CD4-positive, alpha-beta memory T cell (primary cell): Measurements from ENCODE around the gene SH3BP4. TPM values are rescaled to one million over a fixed set of nuclear protein-coding genes. Genes with fewer than 3 reads are reported as not detected.

ENCODE experiments used
- CTCF ChIA-PET: fragments of 350-600 bp; sonication (Branson Sonifier 250); formaldehyde crosslinking; loops from one replicate; lab custom pipeline; 2021; ENCODE audit warnings: inconsistent platforms; ENCODE audit not compliant: partially characterized antibody; lab: Charles Lee
- POLR2A ChIA-PET: fragments of 350-600 bp; sonication (Branson Sonifier 250); formaldehyde crosslinking; loops from one replicate; lab custom pipeline; 2021; ENCODE audit not compliant: partially characterized antibody; lab: Charles Lee
- DNase-seq, 5 donors: peaks; one replicate each; pipeline versions ENCODE4 v3.0.0 to v3.0.0-alpha.2; 2020 to 2022; ENCODE audit warnings: mixed read lengths in 1 of 5
- H3K27ac ChIP-seq: one replicate; pipeline ENCODE4 v1.7.0; 2013; ENCODE audit warnings: low read depth, low read length
- H3K27me3 ChIP-seq: 2 replicates; pipeline ENCODE4 v1.7.0; 2013; ENCODE audit warnings: mild to moderate bottlenecking, low read length, moderate library complexity; ENCODE audit not compliant: insufficient read depth
- H3K36me3 ChIP-seq: 2 replicates; pipeline ENCODE4 v1.7.0; 2013; ENCODE audit warnings: mild to moderate bottlenecking, low read length, moderate library complexity; ENCODE audit not compliant: insufficient read depth
- H3K4me1 ChIP-seq: 2 replicates; pipeline ENCODE4 v1.7.0; 2013; ENCODE audit warnings: mild to moderate bottlenecking, low read length, moderate library complexity; ENCODE audit not compliant: insufficient read depth
- H3K4me3 ChIP-seq, 2 donors: one replicate each; pipeline ENCODE4 v1.7.0; 2013; ENCODE audit warnings: low read length in 2 of 2, mild to moderate bottlenecking in 1 of 2
- H3K9me3 ChIP-seq, 2 donors: one replicate each; pipeline ENCODE4 v1.7.0; 2013; ENCODE audit warnings: low read length in 2 of 2, control low read depth in 1 of 2; ENCODE audit not compliant: control insufficient read depth in 1 of 2
- H3K27ac Mint-ChIP-seq, 7 donors: one replicate each; pipeline ENCODE4 v1.8.0; 2020 to 2021; ENCODE audit warnings: mixed read lengths in 7 of 7, mild to moderate bottlenecking in 6 of 7, inconsistent platforms in 3 of 7, moderate library complexity in 3 of 7
- H3K27me3 Mint-ChIP-seq, 2 donors: one replicate each; pipeline ENCODE4 v1.8.0; 2020 to 2021; ENCODE audit warnings: mixed read lengths in 2 of 2
- H3K36me3 Mint-ChIP-seq, 2 donors: one replicate each; pipeline ENCODE4 v1.8.0; 2020 to 2021; ENCODE audit warnings: mixed read lengths in 2 of 2, inconsistent platforms in 1 of 2, mild to moderate bottlenecking in 1 of 2
- H3K4me1 Mint-ChIP-seq, 4 donors: one replicate each; pipeline ENCODE4 v1.8.0; 2020 to 2021; ENCODE audit warnings: mixed read lengths in 4 of 4, mild to moderate bottlenecking in 1 of 4
- H3K4me3 Mint-ChIP-seq, 8 donors: one replicate each; pipeline ENCODE4 v1.8.0; 2020 to 2021; ENCODE audit warnings: mixed read lengths in 8 of 8, mild to moderate bottlenecking in 7 of 8, moderate library complexity in 6 of 8, inconsistent platforms in 3 of 8
- H3K9me3 Mint-ChIP-seq, 8 donors: one replicate each; pipeline ENCODE4 v1.8.0; 2020 to 2021; ENCODE audit warnings: mixed read lengths in 8 of 8, mild to moderate bottlenecking in 5 of 8, inconsistent platforms in 3 of 8, moderate library complexity in 1 of 8
- intact Hi-C: fragments of 100-400 bp; cut with micrococcal nuclease; formaldehyde crosslinking; loops from one replicate; pipeline ENCODE4 v1.15.1; 2023
- polyA plus RNA-seq, 2 donors: library from polyadenylated mRNA; unstranded; fragments of 300-500 nt; fragmentation: Illumina TruSeq; gene quantifications; one replicate each; pipeline ENCODE4 v1.2.3, GENCODE V29; 2021
- total RNA-seq, 2 experiments: library from RNA; stranded (reverse); gene quantifications; one replicate each; pipeline ENCODE4 v1.2.3, GENCODE V29; 2021

Gene SH3BP4
- total and polyA plus RNA-seq, 4 experiments from 2014 or later: 0.20 TPM; not detected in 3

DNA sequence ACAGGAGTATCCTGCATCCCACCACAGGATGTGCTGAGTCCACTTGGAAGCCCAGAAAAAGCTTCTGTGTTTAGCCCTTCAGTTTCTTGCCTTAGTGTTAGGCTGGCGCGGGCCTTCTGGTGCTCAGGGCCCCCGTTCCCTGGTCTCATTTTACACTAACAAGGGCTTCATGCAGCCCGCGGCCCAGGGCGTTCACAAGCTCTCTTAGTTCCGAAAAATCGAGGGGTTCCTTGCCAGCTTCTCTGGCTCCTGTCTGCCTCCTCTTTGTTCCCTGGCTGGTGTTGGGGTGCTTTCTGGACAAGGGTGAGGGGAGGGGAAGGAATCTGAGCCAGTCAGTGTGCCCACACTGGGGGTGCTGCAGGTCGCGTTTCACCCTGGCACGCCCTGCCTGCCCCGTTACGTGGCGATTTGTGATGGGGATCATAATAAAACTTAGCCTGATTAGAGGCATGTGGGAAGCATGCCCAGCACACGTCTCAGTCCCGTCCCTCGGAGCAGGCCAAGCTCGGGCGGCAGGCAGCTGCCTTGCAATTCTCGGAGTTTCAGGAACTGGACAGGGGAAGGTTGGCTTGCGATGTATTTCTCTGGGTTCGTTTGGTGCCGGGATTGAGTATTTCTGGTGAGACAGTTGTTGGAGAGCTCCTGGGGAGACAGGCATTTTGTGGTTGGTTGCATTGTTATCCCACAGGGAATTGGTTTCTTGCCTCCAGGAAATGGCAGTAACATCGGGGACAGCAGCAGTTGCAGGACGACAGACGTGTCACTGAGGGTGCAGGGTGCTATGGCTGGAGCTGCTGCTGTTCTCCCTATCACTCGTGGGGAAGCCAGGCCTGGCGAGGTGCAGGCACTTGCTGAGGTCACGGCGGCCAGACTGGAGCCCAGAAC is 22.9 kb downstream of the SH3BP4 start:
- no peak for DNase-seq
- POLR2A ChIA-PET: no interaction called here
- H3K4me1 Mint-ChIP-seq: peaks cover 0 to 4% (median 1%) of the 10 kb centered on the region in 4 donors
- Histone ChIP-seq H3K27me3 (no peaks in the 10 kb centered on the region), H3K4me3 (no peak overlapping the region), H3K4me1 (no peaks in the 10 kb centered on the region), H3K9me3 (no peaks in the 10 kb centered on the region), H3K27ac (no peak overlapping the region), H3K36me3 (no peaks in the 10 kb centered on the region)
- H3K27ac Mint-ChIP-seq: no peak overlapping the region
- intact Hi-C loops: no loop called here
- no peaks in the 10 kb centered on the region for H3K36me3 Mint-ChIP-seq
- peaks cover 0 to 2% (median 0%) of the 10 kb centered on the region in 8 donors for H3K9me3 Mint-ChIP-seq
- no peak overlapping the region for H3K4me3 Mint-ChIP-seq
- CTCF ChIA-PET: no interaction called here
- H3K27me3 Mint-ChIP-seq: peaks cover 7 to 8% of the 10 kb centered on the region in 2 donors

- H3K9me3 ChIP-seq: no peaks in the 10 kb centered on the region
- Mint-ChIP-seq H3K4me1 (peaks cover 0 to 2% (median 0%) of the 10 kb centered on the region in 4 donors), H3K27me3 (peaks cover 3 to 5% of the 10 kb centered on the region in 2 donors), H3K9me3 (peaks cover 0 to 5% (median 0%) of the 10 kb centered on the region in 8 donors), H3K4me3 (no peak overlapping the region), H3K36me3 (no peaks in the 10 kb centered on the region), H3K27ac (no peak overlapping the region)
- no peaks in the 10 kb centered on the region for H3K36me3 ChIP-seq
- H3K4me1 ChIP-seq: no peaks in the 10 kb centered on the region
- ChIA-PET POLR2A (no interaction called here), CTCF (no interaction called here)
- intact Hi-C loops: no loop called here
- H3K27me3 ChIP-seq: no peaks in the 10 kb centered on the region
- no peak overlapping the region for H3K27ac ChIP-seq
- no peak for DNase-seq
- no peak overlapping the region for H3K4me3 ChIP-seq
These were observed 23.8 kb downstream of the SH3BP4 start for GRCh38 chr2:234975611-234976010.

DNA sequence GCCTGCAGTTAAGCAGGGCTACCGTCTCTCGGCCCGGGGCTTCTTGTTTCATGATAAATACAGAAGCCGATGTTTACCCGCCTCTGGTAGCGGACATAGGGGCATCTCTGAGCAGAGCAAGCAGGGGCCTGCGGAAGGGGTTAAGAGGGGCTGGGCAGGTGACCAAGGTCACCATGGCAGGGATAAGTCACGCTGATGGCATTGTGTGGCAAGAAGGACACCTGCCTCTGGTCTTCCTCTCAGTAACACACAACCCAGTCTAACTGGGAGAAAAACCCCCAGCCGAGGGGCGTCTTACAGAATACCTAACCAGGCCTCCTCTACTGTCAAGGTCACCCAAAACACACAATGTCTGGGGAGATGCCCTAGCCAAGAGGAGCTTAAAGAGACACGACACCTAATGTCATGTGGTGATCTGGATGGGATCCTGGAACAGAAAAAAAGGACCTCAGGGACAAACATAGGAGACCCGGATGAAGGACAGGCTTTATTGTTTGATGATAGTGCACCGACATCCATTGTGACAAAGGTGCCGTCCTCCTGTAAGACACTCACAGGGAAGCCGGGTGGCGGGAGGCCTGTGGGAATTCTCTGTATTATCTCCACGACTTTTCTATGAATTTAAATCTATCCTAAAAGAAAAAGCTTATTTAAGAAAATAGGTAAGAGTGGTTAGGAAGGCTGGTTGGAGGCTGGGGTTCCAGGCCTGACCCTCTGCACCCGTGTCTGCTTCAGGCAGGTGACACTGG is 24.8 kb downstream of the SH3BP4 start:
- Mint-ChIP-seq H3K9me3 (peaks cover 0 to 6% (median 2%) of the 10 kb centered on the region in 8 donors), H3K27me3 (peaks cover 2 to 6% of the 10 kb centered on the region in 2 donors), H3K4me3 (no peak overlapping the region), H3K27ac (no peak overlapping the region), H3K4me1 (peaks cover 0 to 2% (median 0%) of the 10 kb centered on the region in 4 donors), H3K36me3 (no peaks in the 10 kb centered on the region)
- intact Hi-C loops: no loop called here
- Histone ChIP-seq H3K4me1 (no peaks in the 10 kb centered on the region), H3K4me3 (no peak overlapping the region), H3K27me3 (no peaks in the 10 kb centered on the region), H3K27ac (no peak overlapping the region), H3K9me3 (no peaks in the 10 kb centered on the region), H3K36me3 (no peaks in the 10 kb centered on the region)
- DNase-seq: no peak
- CTCF ChIA-PET: no interaction called here
- POLR2A ChIA-PET: no interaction called here

DNA sequence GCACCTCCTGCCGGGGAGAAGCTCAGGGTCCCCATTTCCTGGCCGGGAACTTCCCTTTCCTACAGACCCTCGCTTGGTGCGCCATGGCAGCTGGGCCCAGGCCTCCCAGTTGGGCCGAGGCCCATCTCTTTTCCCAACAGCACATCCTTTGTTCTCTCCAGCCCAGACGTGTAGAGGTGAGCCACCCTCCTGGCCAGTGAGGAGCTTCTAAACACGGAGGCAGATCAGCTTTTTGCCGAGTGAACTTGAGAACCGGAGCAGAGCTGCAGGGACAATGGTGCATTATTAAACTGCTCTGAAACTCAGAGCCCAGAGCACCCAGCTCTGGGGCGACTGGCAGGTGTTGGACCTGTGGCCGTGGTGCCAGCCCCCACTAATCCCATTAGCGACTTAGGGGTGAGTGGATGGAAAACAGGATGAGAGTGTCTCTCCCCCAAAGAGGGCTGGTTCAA is 25.4 kb downstream of the SH3BP4 start:
- CTCF ChIA-PET: no interaction called here
- peaks cover 0 to 6% (median 2%) of the 10 kb centered on the region in 8 donors for H3K9me3 Mint-ChIP-seq

GRCh38 chr2:234978466-234979203 is 26.8 kb downstream of the SH3BP4 start:
- H3K4me3 ChIP-seq: no peak overlapping the region
- H3K27me3 Mint-ChIP-seq: peaks cover 2 to 5% of the 10 kb centered on the region in 2 donors
- H3K27me3 ChIP-seq: no peaks in the 10 kb centered on the region
- no peaks in the 10 kb centered on the region for H3K36me3 Mint-ChIP-seq
- H3K9me3 Mint-ChIP-seq: peaks cover 0 to 6% (median 2%) of the 10 kb centered on the region in 8 donors
- DNase-seq: no peak
- no peaks in the 10 kb centered on the region for H3K4me1 ChIP-seq
- CTCF ChIA-PET: no interaction called here
- H3K36me3 ChIP-seq: no peaks in the 10 kb centered on the region
- H3K9me3 ChIP-seq: no peaks in the 10 kb centered on the region
- H3K27ac Mint-ChIP-seq: no peak overlapping the region
- H3K27ac ChIP-seq: no peak overlapping the region
- peaks cover 0 to 2% (median 0%) of the 10 kb centered on the region in 4 donors for H3K4me1 Mint-ChIP-seq
- intact Hi-C loops: no loop called here
- POLR2A ChIA-PET: no interaction called here
- no peak overlapping the region for H3K4me3 Mint-ChIP-seq

More for the DNA sequence above, 25.4 kb downstream of the SH3BP4 start:
- no peaks in the 10 kb centered on the region for H3K9me3 ChIP-seq
- Mint-ChIP-seq H3K27ac (no peak overlapping the region), H3K27me3 (peaks cover 2 to 6% of the 10 kb centered on the region in 2 donors), H3K36me3 (no peaks in the 10 kb centered on the region), H3K4me3 (no peak overlapping the region), H3K4me1 (peaks cover 0 to 2% (median 0%) of the 10 kb centered on the region in 4 donors)
- no peak overlapping the region for H3K4me3 ChIP-seq
- H3K27ac ChIP-seq: no peak overlapping the region
- no peaks in the 10 kb centered on the region for H3K4me1 ChIP-seq
- H3K36me3 ChIP-seq: no peaks in the 10 kb centered on the region
- POLR2A ChIA-PET: no interaction called here
- intact Hi-C loops: no loop called here
- no peak for DNase-seq
- H3K27me3 ChIP-seq: no peaks in the 10 kb centered on the region

DNA sequence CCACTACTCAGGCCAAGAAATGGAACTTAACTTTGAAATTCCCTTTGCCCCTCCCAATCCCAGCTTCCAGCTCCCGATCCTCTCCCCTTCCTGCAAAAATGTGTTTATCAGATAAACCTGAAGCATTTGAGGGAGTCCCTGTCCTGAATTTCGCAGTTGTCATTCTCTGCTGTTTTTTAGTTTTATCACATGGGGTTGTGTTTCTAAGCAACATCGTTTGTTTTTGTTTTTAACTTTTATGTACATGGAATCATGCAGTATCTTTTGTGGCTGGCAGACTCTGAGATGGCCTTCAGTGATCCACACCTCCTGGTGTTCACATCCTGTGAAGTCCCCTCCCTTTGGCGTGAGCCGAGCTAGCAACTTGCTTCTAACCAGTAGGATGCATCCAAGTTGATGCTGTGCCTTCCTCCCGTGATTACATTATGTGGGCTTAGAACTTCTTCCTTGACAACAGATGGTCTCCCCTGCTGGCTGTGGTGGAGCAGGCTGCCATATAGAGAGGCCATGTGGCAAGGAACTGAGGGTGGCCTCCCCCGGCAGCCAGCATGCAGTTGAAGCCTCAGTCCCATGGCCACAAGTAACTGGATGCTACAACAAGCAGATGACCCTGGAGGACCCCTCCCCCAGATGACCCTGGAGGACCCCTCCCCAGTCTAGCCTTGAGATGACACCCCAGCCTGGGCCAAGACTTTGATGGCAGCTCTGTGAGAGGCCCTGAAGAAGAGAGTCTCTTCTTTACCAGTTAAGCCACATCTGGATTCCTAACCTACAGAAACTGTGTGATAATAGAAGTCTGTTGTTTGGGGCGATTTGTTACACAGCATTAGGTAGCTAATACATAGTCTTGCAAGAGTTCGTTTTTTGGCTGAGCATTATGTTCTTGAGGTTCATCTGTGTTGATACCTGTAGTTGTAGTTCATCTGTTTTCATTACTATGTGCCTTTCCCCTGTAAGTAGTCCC is 27.7 kb downstream of the SH3BP4 start:
- Mint-ChIP-seq H3K36me3 (no peaks in the 10 kb centered on the region), H3K27ac (no peak overlapping the region), H3K4me3 (no peak overlapping the region), H3K4me1 (peaks cover 0 to 2% (median 0%) of the 10 kb centered on the region in 4 donors), H3K27me3 (peaks cover 2 to 5% of the 10 kb centered on the region in 2 donors), H3K9me3 (peaks cover 0 to 6% (median 2%) of the 10 kb centered on the region in 8 donors)
- Histone ChIP-seq H3K27ac (no peak overlapping the region), H3K36me3 (no peaks in the 10 kb centered on the region), H3K4me3 (no peak overlapping the region), H3K27me3 (no peaks in the 10 kb centered on the region), H3K4me1 (no peaks in the 10 kb centered on the region), H3K9me3 (no peaks in the 10 kb centered on the region)
- ChIA-PET POLR2A (no interaction called here), CTCF (no interaction called here)
- no peak for DNase-seq
- intact Hi-C loops: no loop called here
